Ishikawa (cell line): ENCODE data around the gene PCID2.

Experiments used
- CEBPB ChIP-seq: IDR thresholded peaks from 2 replicates; pipeline ENCODE4 v1.6.1; 2012
- CREB1 ChIP-seq: IDR thresholded peaks from 2 replicates; pipeline ENCODE4 v1.6.1; 2012; ENCODE audit warnings: low read depth
- EGR1 ChIP-seq: IDR thresholded peaks from 2 replicates; pipeline ENCODE4 v1.6.1; 2012
- EP300 ChIP-seq: IDR thresholded peaks from 2 replicates; pipeline ENCODE4 v1.6.1; 2012; ENCODE audit warnings: borderline replicate concordance
- FOXM1 ChIP-seq: IDR thresholded peaks from 2 replicates; pipeline ENCODE4 v1.6.1; 2012; ENCODE audit warnings: low read depth, borderline replicate concordance
- NFIC ChIP-seq: IDR thresholded peaks from 2 replicates; pipeline ENCODE4 v1.6.1; 2012
- RAD21 ChIP-seq: IDR thresholded peaks from 2 replicates; pipeline ENCODE4 v1.6.1; 2012; ENCODE audit warnings: low read depth
- TAF1 ChIP-seq: IDR thresholded peaks from 2 replicates; pipeline ENCODE4 v1.6.1; 2012; ENCODE audit warnings: low read depth, mild to moderate bottlenecking
- TCF12 ChIP-seq: IDR thresholded peaks from 2 replicates; pipeline ENCODE4 v1.6.1; 2012; ENCODE audit warnings: low read depth
- TEAD4 ChIP-seq: IDR thresholded peaks from 2 replicates; pipeline ENCODE4 v1.6.1; 2012
- YY1 ChIP-seq: IDR thresholded peaks from 2 replicates; pipeline ENCODE4 v1.6.1; 2012; ENCODE audit warnings: low read depth
- ZBTB7A ChIP-seq: IDR thresholded peaks from 2 replicates; pipeline ENCODE4 v1.6.1; 2012; ENCODE audit warnings: low read depth
- TF ChIP-seq, protein P1 (sequence below): IDR thresholded peaks from 2 replicates; pipeline ENCODE4 v1.6.1; 2012
- TF ChIP-seq, protein P2 (sequence below): IDR thresholded peaks from 2 replicates; pipeline ENCODE4 v1.6.1; 2012
- TF ChIP-seq, protein P3 (sequence below): IDR thresholded peaks from 2 replicates; pipeline ENCODE4 v1.6.1; 2012; ENCODE audit warnings: low read depth, mild to moderate bottlenecking

PCID2 gene

DNA sequence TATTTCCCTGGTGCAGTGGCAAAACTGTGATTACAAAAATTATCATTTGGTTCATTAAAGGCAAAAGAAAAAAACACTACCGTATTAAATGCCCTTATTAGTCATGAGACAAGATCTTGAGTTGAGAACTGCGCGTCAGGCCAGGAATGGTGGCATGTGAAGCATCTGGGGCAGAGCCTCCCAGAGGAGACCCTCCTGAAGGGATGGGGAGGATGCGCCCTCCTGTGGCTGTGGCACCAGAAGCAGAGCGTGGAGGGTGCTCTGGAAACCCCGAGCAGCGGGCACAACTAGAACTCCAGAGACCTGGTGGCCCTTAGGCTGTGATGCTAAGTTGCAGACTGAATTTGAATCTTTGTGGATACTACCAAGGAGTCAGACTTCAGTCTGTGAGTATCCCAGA lies 12.4 kb upstream of the PCID2 start:
- TF ChIP-seq, protein P1, sequence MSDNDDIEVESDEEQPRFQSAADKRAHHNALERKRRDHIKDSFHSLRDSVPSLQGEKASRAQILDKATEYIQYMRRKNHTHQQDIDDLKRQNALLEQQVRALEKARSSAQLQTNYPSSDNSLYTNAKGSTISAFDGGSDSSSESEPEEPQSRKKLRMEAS, result no peak
- TF ChIP-seq YY1 (no peak), TEAD4 (no peak), RAD21 (no peak), TAF1 (no peak), TCF12 (no peak), CREB1 (no peak), ZBTB7A (no peak), EP300 (no peak), EGR1 (no peak), NFIC (no peak), CEBPB (no peak)
- TF ChIP-seq, protein P2, sequence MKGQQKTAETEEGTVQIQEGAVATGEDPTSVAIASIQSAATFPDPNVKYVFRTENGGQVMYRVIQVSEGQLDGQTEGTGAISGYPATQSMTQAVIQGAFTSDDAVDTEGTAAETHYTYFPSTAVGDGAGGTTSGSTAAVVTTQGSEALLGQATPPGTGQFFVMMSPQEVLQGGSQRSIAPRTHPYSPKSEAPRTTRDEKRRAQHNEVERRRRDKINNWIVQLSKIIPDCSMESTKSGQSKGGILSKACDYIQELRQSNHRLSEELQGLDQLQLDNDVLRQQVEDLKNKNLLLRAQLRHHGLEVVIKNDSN, result no peak

DNA sequence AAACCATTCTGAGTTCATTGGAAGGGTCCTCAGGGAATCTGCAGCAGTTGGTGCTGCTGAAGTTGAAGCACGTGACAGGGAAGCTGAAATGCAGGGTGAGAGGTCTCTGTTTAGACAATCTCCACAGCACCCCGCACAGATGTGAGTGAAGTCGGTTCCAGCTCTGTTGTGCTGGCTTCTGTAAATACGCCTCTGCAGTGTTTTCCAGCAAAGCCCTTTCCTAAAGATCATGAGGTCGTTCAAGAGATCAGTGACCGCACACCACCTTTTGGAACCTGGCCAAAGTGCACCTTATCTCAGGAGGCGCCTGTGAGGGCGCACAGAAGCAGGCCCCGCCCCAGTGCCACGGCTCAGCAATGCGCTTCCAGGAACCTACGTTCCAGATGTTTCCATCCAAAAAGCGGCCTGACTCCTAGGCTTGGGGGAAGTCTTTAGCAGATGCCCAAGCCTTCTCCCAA lies 11.7 kb upstream of the PCID2 start:
- TF ChIP-seq FOXM1 (no peak), YY1 (no peak), TCF12 (no peak), ZBTB7A (no peak)

DNA sequence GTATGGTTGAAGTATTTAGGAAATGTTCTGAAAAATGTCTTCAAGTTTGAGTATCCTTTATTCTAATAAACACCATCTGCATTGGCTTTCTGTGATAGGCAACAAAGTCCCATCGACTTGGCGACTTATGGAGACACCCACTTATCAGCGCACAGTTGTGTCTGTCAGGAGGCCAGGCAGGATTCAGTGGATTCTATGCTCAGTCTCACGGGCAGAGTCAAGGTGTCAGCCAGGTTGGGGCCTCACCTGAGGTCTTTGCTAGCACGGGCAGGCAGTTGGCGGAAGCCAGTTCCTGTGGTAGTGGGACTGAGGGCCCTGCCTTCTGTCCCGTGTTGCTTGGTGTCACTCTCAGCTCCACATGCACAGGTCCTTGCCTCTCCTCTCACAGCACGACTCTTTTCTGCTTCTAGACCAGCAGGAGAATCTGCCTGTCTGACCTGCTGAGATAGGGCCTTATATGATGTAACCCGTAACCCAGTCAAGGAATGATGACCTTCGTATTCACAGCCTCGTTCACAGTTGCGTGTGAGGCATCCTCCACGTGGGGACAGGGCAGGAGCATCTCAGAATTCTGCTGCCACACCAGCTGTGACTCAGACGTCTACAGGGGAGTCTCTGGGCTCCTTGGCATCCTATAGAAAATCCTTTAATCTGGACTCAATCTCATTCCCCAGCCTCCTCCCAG lies 10.9 kb upstream of the PCID2 start:
- TF ChIP-seq ZBTB7A (no peak), NFIC (no peak), TEAD4 (no peak), FOXM1 (no peak), CREB1 (no peak), TAF1 (no peak), RAD21 (no peak), CEBPB (no peak), YY1 (no peak), EP300 (no peak), EGR1 (no peak)
- TF ChIP-seq, protein P3, sequence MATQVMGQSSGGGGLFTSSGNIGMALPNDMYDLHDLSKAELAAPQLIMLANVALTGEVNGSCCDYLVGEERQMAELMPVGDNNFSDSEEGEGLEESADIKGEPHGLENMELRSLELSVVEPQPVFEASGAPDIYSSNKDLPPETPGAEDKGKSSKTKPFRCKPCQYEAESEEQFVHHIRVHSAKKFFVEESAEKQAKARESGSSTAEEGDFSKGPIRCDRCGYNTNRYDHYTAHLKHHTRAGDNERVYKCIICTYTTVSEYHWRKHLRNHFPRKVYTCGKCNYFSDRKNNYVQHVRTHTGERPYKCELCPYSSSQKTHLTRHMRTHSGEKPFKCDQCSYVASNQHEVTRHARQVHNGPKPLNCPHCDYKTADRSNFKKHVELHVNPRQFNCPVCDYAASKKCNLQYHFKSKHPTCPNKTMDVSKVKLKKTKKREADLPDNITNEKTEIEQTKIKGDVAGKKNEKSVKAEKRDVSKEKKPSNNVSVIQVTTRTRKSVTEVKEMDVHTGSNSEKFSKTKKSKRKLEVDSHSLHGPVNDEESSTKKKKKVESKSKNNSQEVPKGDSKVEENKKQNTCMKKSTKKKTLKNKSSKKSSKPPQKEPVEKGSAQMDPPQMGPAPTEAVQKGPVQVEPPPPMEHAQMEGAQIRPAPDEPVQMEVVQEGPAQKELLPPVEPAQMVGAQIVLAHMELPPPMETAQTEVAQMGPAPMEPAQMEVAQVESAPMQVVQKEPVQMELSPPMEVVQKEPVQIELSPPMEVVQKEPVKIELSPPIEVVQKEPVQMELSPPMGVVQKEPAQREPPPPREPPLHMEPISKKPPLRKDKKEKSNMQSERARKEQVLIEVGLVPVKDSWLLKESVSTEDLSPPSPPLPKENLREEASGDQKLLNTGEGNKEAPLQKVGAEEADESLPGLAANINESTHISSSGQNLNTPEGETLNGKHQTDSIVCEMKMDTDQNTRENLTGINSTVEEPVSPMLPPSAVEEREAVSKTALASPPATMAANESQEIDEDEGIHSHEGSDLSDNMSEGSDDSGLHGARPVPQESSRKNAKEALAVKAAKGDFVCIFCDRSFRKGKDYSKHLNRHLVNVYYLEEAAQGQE, result no peak
- TF ChIP-seq, protein P2, result no peak
- TF ChIP-seq, protein P1, result no peak

DNA sequence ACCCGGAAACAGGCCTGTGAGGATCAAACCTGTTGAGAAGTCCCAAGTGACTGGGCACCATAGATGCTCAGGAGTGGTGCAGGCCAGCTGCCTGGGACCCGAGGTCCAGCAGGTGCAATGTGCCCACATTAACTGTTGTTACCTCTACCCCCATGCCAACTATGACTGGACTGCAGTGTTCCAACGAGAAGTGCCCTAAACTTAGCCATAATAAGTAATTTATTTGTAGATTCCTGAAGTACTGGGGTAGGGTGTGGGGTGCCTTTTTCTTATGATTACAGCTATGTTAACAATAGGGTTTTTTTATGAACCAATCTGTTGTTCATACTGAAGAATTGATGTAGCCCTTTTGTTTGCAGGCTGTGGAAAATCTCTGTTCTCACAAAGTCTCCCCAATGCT lies 10.1 kb upstream of the PCID2 start:
- TF ChIP-seq, protein P2, result no peak

DNA sequence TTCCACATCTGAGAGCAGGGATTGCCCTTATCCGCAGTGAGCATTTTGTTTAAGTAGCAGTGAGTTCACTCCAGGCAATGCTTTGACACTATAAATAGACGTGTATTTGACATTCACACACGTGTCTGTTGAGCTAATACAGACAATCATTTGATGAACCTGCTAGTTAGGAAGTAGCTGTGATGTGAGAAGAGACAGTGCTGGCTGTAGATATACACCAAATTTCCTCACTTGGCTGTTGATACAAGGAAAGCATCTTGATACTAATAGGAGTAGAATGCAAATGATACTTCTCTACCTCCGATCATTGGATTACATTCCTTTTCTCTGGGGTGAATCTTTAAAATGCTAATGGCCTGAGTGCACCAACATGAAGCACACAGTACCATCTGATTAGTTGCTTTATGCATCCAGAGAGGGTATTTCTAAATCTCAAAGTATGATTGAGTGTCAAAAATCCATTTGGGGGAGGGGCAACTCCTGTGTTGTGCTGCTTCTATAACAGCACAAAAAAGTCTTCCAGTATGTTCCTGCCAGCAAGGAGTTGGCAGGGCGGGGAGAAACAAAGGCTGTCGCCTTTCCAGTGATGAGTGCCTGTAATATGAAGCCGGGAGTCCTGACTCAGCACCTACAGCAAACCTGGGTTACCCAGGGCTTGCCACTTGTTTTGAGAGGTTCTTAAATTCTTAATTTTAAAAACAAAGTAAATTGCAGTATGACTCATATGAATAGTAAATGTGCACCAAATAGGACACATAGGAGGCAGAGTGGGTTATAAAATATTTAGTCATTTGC lies 8.0 kb upstream of the PCID2 start:
- peak; percentile 22; the same call in 1 of the 2 replicates for TF ChIP-seq CREB1
- TF ChIP-seq, protein P1, result no peak; the same call in 1 of the 2 replicates

DNA sequence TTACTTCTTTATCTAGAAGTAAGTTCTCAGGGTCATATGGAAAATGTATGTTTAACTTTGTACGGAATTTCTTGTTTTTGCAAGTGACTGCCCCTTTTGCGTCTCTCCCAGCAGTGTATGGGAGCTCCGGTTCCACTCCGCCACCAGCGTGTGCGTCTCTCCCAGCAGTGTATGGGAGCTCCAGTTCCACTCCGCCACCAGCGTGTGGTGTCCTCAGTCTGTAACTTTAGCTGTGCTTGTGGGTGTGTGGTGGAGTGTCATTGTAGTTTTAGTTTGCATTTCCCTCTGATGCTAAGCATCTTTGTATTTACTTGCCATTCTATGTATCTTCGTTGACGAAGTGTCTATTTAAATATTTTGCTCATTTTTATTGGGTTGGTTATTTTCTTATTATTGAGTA lies 3.3 kb upstream of the PCID2 start:
- TF ChIP-seq EGR1, result no peak
- TF ChIP-seq, protein P3, result no peak
- TF ChIP-seq TAF1, result no peak
- no peak for TF ChIP-seq CREB1
- TF ChIP-seq CEBPB, result no peak
- no peak for TF ChIP-seq RAD21
- TF ChIP-seq, protein P1, result no peak
- TF ChIP-seq TEAD4, result no peak
- TF ChIP-seq TCF12, result no peak
